Midbrain (tissue), 1 donor: ENCODE results near the gene MYOZ3.

Experiments
- DNase-seq: peaks from one replicate; lab custom pipeline; 2025; lab: John Stamatoyannopoulos, UW

The MYOZ3 gene

DNA sequence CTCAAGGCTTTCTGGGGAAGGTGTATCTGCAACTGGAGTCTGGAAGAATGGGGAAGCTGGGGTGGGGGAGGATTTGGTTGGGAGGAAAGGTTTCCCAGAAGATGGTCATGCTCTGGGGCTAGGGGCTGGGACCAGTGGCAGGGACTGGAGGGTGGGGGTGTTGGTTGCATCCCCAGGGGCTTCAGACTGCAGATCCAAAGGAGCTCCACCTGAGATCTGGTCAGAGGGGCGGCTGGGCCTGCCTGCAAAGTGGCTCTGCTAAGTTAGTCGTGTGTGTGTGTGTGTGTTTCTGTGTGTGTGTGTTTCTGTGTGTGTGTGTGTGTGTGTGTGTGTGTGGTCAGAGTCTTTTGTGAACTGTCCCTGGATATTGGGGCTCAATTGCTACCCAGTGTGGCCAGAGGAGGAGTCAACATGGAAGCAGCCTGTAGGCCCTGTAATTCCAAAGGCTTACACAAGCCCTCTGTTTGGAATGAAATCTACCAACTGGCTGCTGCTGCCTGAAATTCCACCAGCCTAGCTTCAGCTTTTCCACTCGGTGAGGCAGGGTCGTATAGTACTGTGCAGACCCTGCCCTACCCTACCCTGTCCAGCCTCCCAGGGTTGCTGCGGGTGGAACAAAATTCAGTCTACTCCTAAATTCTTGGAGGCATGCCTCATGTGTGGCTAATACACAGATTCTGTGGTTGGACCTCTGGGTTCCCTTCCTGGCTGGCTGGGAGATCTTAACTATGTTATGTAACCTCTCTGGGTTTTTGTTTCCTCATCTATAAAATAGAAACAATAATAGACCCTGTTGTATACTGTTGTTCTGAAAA, 33.1 kb upstream of the MYOZ3 start:
- no peak for DNase-seq

DNA sequence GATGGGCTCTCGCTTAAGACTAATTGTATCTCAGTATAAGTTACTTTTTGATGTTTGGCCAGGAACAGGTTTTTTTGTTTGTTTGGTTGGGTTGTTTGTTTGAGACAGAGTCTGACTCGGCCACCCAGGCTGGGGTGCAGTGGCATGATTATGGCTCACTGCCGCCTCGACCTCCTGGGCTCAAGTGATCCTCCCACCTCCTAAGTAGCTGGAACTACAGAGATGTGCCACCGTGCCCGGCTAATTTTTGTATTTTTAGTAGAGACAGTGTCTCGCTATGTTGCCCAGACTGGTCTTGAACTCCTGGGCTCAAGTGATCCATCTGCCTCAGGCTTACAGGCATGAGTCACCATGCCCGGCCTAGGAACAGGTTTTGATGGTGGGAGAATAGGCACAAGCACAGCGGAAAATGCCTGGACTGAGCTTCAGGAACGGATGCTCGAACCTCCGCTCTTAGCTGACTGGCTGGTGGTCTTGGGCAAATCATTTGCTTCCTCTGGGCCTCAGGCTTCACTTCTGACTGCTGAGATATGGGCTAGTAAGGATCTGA, 32.0 kb upstream of the MYOZ3 start:
- DNase-seq, result no peak

DNA sequence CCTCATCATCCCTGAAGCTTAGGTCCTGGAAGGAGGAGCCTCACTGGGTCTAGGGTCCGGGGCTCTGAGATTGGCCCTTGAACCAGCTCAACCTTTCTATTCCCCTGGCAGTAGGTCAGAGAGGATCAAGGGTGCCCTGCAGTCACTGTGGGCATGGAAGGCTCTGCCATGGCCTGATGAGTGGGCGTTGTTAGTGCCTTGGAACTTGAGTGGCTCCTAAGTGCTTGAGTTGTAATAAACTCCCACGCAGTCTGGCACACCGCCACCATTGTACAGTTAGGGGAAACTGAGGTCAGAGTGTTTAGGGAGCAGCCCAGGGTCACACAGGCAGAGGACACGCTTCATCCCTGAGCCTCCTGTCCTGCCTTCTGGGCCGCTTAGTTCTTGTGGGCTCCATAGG, 31.0 kb upstream of the MYOZ3 start:
- no peak for DNase-seq

DNA sequence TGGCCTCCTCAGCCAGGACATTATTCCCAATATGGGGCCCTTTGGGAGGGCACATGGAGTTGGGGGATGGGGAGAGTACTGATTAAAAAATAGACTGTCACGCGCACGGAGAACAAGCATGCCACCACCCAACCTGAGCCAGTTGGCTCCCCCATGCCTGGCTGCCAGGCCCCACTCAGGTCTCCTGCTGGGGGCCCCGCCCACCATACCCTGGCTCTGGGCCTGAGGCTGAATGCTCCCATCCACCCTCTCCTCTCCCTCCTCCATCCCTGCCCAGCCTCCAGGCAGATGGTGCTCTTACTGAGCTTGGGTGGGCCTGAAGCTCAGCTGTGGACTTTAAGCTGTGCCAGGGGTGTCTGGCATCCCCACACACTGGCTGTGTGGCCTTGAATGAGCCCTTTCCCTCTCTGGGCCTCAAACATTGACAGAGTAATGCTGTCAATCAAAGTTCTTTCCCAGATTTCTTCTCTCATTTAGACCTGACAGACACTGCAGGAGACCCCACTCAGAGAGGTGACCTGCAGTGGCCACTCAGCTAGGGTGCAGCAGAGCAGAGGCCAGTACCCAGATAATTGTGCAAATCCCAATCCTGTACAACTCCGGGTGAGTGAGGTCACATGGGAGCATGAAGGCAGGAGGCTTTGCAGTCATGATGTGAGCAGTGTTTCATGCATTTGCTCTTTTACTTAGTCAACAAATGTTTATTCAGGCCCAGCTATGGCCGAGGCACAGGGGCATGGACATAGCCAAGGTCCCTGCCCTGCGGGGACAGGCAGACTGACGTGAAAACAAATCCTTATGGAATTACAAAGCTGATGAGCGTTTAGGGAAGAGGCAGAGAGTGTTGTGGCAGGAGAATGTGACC, 30.4 kb upstream of the MYOZ3 start:
- no peak for DNase-seq

DNA sequence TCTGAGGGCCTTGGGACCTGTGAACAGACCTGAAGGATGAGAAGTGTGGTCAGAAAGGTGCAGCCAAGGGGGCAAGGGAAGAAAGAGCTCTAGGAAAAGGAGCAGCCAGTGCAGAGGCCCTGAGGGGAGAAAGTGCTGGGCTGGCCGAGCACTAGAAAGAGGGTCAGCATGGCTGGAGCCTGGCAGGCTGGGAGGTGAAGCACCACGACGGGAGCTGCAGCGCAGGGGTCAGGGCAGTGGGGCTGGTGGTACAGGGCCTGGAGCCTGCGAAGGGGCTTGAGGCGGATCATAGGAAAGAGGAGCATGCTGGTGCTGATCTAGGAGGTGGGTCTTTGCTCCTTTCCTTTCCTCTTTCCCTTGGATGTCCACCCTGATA, 29.7 kb upstream of the MYOZ3 start:
- DNase-seq, result no peak

DNA sequence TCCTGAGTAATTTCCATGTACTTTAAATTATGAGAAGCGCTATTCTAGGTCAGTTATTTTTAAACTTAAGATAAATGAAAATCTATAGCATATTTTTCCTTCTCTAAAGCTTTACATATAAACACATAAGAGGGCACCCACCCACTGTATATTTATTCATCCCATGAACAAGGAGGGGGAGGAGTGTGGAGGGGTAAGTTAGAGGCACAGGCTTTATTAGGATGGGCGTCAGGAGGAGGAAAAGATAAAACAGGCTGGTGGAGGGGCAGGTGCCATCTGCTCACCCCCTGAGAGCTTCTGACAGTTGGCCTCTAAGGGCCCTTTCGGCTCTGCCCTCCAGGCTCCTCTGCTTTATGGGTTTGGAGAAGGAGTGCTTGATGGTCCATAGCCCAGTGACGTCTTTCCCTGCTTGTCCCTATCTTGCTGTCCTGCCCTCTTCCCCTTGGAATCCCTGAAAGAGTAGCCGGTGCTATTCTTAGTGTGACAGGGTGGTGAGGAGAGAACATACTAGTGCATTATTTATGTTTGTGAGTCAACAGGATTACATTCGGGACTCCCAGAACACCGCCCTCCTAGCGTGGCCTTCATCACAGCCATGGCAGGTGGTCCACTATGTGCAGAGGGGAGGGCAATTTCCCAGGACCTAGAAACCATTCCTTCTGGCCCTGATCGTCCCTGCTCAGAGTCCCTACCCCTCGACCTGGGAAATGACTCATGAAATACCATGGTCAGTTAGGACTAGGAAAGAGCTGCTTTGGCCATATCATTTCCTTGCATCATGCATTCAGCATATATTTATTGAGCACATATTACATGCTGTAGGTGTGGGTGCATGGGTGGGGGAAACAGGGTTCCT, 28.5 kb upstream of the MYOZ3 start:
- DNase-seq, result no peak

DNA sequence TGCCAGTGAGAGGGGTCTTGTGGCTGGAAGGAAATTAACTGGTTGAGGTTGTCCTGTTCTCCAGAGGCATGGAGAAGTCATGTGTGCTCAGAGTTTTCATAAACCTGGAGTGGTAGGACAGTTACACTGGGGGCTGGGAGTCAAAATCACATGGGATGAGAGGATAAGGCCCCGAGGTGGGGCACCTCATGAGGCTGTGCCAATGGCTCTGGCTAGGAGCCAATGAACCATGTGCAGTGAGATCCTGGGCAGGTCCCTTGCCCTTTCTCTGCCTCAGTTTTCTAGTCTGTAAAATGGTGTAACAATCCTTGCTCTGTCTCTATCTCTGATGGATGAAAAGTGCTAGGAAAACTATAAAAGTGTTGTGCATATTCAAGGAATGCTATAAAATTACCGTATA, 27.6 kb upstream of the MYOZ3 start:
- DNase-seq, result no peak

DNA sequence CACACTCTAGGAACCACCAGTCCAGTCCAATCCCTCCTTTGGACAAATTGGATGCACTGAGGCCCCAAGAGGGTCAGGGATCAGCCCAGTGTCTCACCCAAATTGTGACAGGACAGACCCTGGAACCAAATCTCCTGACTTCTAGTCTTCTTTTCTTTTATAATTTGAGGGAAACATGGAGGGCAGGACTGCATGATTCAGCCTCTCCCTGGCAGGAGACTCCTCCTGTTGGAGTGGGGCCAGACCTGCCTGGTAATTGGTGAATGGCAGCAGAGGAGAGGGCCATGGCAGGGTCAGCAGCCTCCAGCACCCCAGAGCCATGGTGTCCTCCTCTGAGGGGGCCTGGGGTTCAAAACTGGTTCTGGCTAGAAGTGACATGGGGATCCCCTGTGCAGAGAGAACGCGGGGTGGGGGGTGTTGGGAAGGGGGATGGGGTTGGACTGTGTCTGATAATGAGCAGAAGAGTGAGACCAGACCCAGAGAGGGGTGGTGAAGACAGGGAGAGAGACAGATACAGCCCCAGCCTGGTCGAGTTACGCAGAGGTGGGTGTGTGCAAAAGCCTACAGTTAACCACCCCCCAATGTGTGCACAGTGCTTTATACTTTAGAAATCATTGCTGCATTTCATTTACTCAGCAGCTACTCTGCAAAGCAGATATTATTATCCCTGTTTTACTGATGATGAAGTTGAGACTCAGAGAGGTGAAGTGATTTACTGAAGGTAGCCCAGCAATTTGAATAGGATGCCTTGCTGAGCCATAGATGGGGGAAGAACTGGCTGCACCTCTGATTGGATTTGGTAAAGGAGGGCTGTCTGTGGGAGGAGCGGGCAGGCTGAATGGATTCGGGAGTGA, 24.4 kb upstream of the MYOZ3 start:
- no peak for DNase-seq

DNA sequence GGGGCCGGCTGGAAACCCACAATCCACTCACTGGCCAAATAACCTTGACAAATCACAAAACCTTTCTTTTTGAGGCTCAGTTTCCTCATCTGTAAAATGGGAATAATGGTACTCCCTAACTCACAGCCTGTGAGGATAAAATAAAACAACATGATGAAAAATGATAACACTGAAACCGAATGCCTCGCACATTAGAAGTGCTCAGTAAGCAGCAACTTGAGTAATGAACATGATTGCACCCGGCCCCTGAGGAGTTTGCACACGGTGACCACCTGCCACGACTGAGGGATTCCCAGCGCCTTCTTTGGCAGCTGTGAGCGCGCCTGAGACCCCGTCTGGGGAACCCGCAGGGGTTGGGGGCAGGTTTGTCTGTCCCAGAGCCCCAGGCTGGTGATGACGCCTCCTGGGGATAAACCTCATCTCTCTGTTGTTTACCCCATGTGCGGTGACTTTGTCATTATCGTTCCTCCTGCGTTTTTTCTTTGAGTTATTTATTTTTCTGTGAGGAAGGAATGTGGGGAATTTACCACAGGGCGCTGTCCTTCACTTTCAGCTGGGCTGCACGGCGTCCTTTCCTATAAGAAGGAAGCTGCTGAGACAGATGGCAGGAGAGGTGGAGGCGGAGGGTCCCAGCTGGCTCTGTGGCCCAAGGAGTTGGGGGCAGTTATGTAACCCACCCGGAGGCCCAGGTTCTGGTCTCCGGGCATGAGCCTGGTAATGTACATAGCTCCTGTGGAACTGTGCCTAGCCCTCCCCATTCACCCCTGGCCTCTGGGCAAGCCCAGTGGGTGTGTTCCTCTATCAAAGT, 23.6 kb upstream of the MYOZ3 start:
- no peak for DNase-seq

DNA sequence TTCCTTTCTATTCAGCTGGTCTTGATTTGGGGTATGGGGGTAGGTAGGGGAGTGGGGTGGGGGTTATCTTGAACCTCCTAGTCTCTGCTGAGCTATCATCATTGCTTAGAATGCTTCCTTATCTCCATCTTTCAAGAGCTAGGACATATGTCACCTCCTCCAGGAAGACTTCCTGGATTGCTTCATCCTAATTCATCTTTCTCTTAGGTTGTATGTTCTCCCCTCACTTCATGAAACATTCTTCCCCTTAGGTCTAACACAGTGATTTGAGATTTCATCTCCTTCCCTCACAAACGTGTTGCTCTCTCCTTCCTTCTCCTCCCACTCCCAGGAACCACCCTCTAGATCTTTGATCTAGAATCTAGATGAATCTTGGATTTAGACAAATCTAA, 23.0 kb upstream of the MYOZ3 start:
- no peak for DNase-seq

DNA sequence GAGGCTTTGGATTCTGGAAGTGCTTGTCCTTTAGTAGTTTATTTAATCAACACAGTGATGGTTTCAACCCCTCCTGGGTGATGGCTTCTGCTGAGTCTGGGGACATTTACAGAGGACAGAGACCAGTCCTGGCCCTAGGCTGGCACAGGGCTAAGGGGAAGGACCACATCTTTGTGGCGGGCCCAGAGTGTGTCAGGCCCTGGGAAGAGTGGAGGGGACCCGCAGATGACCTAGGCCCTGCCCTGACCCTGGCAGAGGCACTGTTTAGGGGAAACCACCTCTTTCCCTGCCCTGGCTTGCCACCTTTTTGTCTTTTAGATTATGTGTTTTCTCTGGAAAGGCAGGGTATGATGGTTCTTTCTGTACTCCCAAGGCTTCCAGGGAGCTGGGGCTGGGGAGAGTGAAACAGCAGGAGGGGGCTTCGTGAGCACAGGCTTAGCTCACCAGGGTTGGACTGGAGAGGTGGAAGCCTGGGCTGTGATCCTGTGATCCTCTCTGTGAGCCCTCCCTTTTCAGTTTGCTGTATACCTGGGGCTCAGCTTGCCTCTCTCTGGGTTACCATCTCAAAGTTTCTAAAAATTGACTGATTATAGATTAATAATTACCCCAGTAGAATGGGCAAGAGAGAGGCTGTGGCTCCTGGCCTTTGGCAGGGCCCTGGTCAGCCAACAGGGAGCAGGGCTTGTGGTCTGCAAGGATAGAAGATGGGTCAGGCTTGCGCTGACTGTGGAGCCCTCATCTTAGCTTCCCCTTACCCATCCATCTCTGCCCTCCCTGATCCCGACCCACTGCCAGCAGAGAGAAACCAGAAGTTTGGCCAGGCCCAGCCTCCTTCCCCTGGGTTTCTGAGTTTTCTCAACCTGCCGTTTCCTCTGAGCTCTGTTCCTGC, 22.3 kb upstream of the MYOZ3 start:
- no peak for DNase-seq

DNA sequence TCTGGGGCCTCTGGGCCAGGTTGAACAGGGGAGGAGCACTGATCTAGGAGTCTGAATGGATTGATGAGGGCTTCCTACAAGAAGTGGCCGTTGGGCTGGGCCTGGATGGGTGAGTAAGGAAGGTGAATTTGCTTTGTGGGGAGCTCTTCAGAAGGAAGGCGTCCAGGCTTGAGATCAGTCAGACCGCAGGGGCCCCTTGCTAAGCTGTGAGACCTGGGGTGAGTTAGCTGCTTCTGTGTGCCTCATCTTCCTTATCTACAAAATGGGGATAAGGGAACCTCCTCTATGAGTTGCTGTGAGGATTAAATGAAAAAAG, 21.7 kb upstream of the MYOZ3 start:
- DNase-seq, result no peak

DNA sequence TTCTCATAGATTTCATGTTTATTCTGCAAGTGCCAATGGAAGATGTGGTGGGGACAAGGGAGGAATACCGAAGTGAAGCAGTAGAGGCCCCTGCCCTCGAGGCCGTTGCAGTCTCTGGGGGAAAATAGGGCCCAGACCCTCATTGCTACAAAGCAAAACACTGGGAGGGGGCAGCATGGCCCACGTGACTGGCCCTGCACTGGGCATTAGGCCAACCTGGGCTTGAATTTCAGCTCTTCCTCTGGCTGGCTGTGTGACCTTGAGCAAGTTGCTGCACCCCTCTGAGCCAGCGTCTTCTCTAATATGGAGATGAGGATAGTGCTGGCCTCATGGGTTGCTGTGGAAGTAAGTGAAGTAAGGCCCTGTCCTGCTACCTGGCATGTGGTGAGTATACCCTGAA, 21.3 kb upstream of the MYOZ3 start:
- no peak for DNase-seq

DNA sequence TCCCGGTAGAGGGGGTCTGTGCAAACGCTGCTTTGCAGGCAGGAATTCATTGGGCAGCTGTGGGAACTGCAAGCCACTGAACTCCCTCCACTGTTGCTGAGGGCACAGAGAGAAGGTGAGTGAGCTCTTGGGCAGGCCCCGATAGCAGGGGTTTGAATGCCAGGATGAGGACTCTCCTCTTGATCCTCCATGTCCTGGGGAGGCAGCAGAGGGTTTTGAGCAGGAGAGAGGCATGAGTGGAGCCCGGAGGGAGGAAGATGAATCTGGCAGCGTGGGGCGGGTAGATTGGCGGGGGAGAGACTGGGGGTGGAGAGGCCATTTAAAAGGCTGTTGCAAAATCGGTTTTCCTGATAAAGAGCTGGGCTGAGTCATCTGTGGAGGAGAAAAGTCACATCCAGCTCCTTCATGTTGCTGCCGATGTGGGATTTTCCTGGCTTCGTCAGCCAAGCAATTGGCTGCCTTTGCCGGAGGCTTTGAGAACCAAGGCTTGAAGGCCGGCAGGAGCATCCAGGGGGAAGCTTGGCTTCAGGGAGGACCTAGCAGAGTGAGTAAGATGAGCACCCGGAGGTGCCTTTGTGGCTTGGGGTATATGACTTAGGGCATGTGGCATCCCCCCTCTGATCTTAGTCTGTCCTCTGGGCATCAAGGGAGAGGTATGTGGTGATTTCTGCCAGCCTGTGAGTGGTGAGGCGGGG, 20.6 kb upstream of the MYOZ3 start, which contains the start of gene SYNPO:
Gene SYNPO (plus strand): TSS at position 350 of the 695 bp plus-strand sequence. CDS start 7,616 bp downstream, outside the sequence.
- no peak for DNase-seq

DNA sequence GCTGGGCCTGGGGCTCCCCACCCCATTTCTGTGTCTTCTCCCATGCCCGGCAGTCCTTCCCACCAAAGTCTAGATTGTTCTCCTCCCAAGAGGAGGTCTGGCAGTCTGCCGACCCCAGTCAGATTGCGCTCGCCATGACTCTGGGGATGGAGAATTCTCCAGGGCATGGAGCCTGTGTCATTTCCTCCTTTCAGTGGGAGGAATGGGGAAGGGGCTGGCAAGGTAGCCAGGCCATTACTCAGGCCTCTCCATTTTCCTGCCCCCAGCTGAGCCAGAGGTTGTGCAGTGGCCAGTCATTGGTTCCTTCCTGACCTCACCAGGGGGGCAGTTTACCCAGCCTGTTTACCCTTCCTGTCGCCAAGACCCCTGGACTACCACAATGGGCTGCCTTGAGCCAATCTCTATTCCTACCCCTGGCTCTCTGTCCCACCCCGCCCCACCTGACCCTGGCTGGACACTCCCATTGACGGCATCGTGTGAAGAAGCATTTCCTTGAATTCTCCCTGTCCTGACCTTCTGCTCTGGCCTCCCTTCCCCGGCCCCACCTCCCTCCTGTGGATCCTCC, 20.0 kb upstream of the MYOZ3 start:
- DNase-seq, result no peak

DNA sequence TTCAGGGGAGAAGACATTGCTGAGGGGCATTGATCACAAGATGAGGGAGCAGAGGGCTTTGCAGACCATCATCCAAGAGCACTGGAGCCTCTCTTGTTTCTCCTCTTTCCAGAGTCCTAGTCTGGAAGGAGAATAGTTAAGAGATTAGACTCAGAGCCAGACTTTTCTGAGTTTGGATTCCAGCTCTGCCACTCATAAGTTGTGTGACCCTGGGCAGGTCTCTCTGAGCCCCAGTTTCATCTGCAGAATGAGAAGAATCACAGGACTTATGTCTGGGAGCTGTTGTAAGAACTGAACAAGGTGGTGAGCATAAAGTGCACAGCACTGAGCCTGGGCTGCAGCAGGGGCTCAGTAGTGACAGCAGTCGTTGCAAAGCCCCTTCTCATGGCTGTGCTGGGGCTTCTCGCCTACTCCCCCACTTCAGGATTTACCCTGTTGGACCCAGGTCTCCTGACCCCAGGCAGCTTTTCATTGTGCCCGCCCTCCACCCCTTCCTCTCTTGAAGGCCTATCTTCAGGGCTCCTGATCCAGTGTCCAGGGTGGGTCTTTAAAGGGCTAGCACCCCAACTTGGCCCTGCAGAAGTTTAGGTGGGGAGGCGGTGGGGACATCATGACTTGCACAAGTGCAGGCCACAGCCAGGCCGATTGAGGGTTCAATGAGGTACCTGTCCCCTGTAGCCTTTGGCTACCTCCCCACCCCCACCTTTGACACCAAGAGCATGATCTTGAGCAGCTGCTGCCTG, 19.1 kb upstream of the MYOZ3 start:
- DNase-seq, result no peak

DNA sequence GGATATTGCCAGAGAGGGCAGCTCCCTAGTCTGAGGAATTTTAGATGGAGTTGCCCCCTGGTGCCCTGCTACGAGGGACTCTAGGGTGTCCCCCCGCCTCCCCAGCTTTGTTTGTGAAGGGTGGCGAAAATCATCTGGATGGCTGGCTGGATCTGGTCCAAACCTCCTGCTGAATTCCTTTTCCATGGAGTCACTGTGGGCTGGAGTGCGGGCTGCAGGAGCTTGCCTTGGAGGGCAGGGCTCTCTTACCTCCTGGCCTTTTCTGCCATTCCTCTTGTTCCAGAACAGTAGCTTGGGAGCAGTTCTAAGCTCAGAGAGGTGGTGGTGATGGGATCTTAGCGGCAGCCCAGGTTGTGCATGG, 18.5 kb upstream of the MYOZ3 start:
- no peak for DNase-seq
